ENCODE data around the gene PEX11A.

The PEX11A gene

GRCh38 chr15:89674526-89674925 is 16.0 kb downstream of the PEX11A start:
- DNase-seq = no peak

- DNase-seq = no peak
These were observed 17.4 kb downstream of the PEX11A start for GRCh38 chr15:89673165-89673512.

DNA sequence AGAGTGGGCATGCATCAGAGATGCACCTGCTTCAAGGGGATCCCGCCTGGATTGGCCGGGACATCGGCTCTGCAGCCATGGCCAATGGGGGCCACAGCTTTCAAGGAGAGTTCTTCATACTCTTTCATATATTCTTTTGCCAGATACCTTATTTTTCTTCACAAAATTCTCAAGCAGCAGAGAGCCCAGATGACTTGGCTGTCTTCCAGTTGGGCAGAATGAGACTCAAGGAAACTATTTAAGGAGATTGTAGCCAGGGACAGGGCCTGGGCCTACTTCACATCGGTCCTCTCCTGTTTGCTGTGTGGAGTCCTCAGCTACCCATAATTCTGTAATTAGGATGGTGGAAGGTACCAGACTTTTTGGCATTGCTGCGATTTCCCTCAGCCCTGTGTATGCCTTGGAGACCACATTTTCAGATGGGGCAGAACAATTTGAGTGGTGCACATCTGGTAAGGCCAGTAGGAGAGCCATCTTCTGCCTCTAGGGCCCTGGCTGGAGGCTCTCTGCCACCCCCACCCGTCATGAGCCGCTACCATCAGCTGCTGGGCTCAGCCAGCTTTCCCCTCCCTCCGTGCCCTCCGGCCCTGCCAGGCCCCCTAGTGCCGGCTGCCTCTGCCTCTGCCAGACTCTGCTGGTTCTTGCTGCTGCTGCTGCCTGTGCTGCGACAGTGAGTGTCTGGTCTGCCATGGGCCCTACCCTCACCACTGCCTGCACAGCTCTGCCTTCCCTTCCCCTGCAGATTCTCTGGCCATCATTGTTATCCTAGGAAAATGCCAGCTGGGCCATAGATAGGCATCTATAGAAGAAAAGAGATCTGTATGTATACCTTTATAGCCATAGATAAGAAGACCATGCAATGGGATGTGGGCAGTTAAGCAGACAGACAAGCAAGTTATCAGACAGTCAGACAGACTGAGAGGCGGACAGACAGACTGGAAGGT is 18.1 kb downstream of the PEX11A start:
- no peak for DNase-seq

- no peak for DNase-seq
These were observed 18.9 kb downstream of the PEX11A start for GRCh38 chr15:89671687-89672086.

- DNase-seq = no peak
These were observed 19.5 kb downstream of the PEX11A start for GRCh38 chr15:89670971-89671560.

DNA sequence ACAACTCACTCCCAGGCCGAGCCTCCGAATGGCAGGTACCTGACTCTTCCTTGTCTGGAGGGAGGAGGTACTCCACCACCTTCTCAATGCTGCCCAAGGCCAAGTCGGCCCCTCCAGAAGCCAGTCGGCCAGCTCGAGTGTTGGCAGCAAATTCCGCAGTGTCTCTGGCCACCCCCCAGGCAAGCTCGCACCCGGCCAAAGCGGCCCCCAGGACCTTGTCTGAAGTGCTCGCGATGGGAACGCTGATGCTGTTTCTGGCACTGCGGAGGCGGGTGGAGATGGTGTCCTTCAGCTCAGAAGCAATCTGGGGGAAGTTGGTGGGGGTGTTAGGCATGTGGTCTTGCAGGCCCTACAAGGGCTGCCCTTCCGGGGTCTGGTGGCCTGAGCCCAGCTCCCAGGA is 20.6 kb downstream of the PEX11A start:
- DNase-seq = no peak

- DNase-seq = no peak
These were observed 21.2 kb downstream of the PEX11A start for GRCh38 chr15:89669309-89669865.

DNA sequence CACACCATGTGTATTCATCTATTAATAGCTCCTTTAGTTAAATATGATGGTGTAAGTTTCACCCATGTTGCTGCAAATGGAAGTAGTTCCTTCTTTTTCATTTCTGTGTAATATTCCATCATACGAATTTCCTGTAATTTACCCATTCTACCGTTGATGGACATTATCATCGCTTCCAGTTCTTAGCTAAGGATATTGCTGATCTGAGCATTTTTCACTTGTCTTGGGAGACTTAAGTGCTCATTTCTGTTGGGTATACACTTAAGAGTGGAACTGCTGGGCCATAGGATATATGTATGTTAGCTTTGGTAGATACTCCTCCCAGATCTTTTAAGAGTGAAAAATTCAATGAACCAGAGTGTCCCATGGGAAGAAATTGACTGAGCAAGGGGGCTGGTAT is 22.4 kb downstream of the PEX11A start:
- no peak for DNase-seq

DNA sequence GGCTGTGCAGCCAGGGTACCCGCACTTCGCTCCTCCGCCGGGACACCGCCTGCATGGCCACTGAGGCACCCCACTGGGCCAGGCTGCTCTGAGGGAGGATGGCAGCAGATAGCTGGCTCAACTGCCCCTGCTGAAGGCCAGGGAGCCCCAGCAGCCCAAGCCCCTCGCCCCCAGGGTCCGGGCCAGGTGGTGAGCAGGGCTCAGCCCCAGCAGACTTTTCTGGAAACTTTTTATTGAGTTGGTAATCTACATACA is 22.9 kb downstream of the PEX11A start:
- DNase-seq = no peak

- no peak for DNase-seq
These were observed 23.5 kb downstream of the PEX11A start for GRCh38 chr15:89666858-89667705.

GRCh38 chr15:89666184-89666857 is 24.2 kb downstream of the PEX11A start:
- DNase-seq = no peak

DNA sequence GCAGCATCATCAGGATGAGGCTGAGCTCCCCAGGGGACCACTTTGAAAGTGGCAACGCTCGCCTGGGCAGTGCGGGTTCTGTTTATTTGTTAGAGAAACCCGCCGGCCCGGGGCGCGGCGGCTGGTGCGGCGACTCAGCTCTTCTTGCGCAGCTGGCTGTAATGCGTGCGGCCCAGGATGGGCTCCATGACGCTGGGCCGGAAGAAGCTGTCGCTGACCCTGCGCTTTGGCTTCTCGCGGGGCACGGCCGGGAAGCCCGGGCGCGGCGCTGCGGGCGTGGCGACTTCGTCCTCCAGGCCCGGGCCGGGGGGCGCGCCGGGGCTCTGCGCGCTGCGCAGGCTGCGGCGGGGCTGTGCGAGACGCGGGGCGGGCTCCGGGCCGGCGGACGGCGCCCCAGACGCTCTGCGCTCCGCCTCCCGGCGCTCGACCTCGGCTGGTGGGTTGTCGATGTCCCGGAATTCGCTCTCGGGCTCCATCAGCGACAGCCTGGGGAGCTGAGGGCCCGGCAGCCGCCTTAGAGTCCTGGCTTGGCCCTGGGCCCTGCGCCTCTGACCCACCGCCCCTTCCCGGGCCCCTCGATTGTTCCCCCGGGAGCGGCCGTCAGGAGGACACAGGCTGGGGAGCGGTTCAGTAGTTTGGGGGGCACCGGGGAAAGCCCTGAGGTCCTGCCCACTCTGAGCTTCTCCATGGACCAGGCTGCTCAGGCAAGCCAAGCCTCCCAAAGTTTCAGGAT is 24.9 kb downstream of the PEX11A start:
- no peak for DNase-seq

DNA sequence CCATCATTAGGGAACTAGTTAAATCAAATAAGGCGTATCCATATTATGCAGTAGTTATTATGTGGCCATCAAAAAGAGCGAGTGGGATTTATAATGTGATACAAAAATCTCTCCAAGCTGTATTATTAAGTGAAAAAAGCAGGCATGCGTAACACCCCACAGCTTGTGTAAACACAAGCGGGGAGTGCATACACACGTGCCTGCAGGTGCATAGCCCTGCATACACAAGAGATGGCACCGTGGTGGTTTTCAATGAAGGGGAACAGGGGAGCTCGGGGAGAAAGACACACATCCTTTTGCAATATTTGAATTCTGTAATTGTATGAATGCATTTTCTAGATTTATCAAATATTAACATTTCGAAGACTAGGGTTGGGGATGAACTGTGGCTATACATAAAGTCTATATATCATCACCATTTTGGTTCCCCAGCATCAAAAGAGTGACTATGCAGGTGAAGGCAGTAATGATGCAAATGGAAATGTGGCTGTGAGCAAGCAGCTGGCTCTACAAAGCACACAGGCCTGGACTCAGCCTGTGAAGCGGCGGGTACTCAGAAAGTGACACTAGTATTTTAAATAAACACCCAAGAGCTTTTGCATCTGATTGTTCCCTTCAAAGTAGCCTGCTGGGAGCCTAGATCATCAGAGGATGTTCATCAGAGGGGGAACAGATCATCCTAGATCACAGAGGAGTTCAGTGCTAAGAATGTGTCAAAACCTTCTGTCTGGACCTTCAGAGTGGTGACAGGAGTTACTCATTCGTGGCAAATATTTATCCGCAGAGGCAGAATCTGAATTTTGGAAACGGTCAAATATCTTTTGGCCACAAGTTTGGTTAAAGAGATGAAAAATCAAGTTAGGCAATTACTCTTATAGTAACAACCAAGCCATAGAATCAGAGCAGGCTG is 25.9 kb downstream of the PEX11A start:
- no peak for DNase-seq

DNA sequence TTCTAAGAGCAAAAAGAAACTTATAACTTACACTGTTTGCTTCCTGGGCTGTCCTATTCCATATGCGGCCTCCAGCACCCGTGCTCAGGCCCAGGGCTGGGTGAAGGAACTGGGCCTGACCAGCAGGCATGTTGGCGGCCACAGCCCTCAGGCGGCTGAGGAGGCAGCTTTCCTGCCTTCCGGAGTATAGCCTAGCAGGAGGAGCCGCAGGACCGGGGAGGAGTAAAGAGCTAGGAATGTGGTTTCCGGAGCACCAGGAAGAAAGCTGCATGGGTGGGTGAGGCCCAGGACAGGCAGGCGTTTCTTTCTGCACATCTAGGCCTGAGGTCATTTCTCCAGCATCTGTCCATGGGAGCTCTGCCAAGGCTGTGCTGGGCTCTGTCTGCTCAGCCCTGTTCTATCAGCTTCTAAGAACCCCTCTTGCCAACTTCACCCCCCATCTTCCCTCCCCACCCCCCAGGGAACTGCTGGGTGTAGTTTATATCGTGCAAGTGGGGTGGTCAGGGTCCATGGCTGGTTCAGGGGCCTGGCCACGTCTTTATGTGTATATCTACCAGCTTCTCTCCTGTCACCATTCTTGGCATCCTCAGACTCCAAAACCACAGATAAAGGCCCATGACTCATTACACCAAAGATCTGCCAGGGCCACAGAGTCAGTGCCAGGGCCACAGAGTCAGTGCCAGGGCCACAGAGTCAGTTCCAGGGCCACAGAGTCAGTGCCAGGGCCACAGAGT is 27.5 kb downstream of the PEX11A start:
- no peak for DNase-seq

DNA sequence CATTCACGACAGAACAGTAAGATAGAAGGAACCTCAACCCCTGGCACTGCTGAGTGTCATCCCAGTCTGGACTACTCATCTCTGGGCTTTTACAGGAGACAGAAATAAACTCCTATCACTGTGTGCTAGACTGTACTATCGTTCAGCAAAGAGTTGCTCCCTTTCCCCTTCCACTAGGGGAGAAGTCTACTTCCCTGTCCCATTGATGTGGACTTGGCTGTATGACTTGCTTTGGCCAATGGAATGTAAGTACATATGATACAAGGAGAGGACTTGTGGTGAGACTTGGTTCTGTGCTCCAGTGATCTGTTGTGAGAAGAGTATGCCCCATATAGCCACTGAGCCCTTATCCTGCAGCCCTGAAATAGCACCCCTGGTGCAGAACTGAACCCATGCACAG is 30.0 kb downstream of the PEX11A start:
- no peak for DNase-seq

DNA sequence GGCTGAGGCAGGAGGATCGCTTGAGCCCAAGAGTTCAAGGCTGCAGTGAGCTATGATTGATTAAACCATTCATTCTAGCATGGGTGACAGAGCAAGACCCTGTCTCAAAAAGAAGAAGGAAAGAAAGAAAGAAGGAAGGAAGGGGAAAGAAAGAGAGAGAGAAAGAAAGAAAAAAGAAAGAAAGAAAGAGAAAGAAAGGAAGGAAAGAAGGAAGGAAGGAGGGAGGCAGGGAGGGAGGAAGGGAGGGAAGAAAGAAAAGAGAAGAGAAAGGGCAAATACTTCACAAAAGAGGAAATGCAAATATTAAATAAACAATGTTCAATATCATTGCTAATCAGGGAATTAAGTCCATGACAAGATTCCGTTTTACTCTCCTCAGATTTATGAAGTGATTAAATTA is 31.3 kb downstream of the PEX11A start:
- no peak for DNase-seq

DNA sequence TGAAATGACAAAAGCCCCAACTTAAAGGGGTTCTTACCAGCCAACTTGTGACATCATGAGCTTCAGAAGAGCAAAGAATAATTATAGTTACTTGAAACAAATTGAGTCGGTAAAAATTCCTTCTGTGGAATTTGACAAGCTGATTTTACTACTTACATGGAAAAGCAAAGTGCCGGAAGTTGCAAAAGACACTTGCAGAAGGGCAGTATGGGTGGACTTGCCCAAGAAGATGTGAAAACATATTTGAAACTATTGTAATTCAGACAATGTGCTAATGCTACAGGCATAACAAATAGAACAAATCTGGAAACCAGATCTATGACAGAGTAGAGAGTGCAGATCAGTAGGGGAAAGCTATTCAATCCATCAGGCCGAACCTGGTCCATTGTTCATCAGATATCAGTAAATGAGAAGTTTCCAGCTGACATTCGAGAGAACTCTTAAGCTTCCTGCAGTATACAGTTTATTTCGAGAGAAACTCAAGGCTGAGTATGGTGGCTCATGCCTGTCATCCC is 32.8 kb downstream of the PEX11A start:
- DNase-seq = no peak

GRCh38 chr15:89656116-89656815 is 34.3 kb downstream of the PEX11A start:
- DNase-seq = no peak

All from CD4-positive, alpha-beta T cell treated with Interleukin-4 for 4 hours (primary cell).